Neural progenitor cell (in vitro differentiated cells): ENCODE results near the gene CTXN1. TPM values are rescaled to one million over a fixed set of nuclear protein-coding genes. Genes with fewer than 3 reads are reported as not detected.

ENCODE experiments used
- DNase-seq: peaks from one replicate; pipeline ENCODE4 v3.0.0-alpha.2; 2016; ENCODE audit warnings: low spot score
- H2AFZ ChIP-seq: fragments of 200-600 bp; sonication (generic); replicated peaks from 2 replicates; pipeline ENCODE4 v1.6.1; 2016; ENCODE audit warnings: antibody characterized with exemption
- H3F3A ChIP-seq: fragments of 200-600 bp; sonication (generic); 2 replicates; pipeline ENCODE4 v1.6.1; 2016; ENCODE audit warnings: antibody characterized with exemption, low read depth
- H3K27ac ChIP-seq: fragments of 200-600 bp; sonication (generic); 2 replicates; pipeline ENCODE4 v1.5.1; 2016; ENCODE audit warnings: mild to moderate bottlenecking
- H3K27me3 ChIP-seq: fragments of 200-600 bp; sonication (generic); 2 replicates; pipeline ENCODE4 v1.6.1; 2016; ENCODE audit warnings: mild to moderate bottlenecking, moderate library complexity
- H3K36me3 ChIP-seq: fragments of 200-600 bp; sonication (generic); 2 replicates; pipeline ENCODE4 v1.5.1; 2016
- H3K4me1 ChIP-seq: fragments of 200-600 bp; sonication (generic); 2 replicates; pipeline ENCODE4 v1.6.1; 2016; ENCODE audit warnings: mixed run types
- H3K4me2 ChIP-seq: fragments of 200-600 bp; sonication (generic); 2 replicates; pipeline ENCODE4 v1.6.1; 2016
- H3K4me3 ChIP-seq: fragments of 200-600 bp; sonication (generic); 2 replicates; pipeline ENCODE4 v1.5.1; 2016
- H3K79me2 ChIP-seq: fragments of 200-600 bp; sonication (generic); 2 replicates; pipeline ENCODE4 v1.6.1; 2016; ENCODE audit warnings: low read depth
- H3K9ac ChIP-seq: fragments of 200-600 bp; sonication (generic); 2 replicates; pipeline ENCODE4 v1.6.1; 2016
- H3K9me3 ChIP-seq: fragments of 200-600 bp; sonication (generic); 2 replicates; pipeline ENCODE4 v1.5.1; 2016; ENCODE audit warnings: low read depth
- H4K20me1 ChIP-seq: fragments of 200-600 bp; sonication (generic); 2 replicates; pipeline ENCODE4 v1.6.1; 2016; ENCODE audit warnings: low read depth
- H3K27ac Mint-ChIP-seq: 3 replicates; pipeline ENCODE4 v1.8.0; 2021; ENCODE audit warnings: mixed read lengths
- H3K27me3 Mint-ChIP-seq: 2 replicates; pipeline ENCODE4 v1.8.0; 2022; ENCODE audit warnings: low read depth, mild to moderate bottlenecking, inconsistent platforms, moderate library complexity, mixed read lengths; ENCODE audit not compliant: insufficient read depth
- H3K36me3 Mint-ChIP-seq: 3 replicates; pipeline ENCODE4 v1.8.0; 2021; ENCODE audit warnings: mixed read lengths
- H3K4me1 Mint-ChIP-seq: 3 replicates; pipeline ENCODE4 v1.8.0; 2021; ENCODE audit warnings: mixed read lengths
- H3K4me3 Mint-ChIP-seq: 3 replicates; pipeline ENCODE4 v1.8.0; 2021; ENCODE audit warnings: mild to moderate bottlenecking, moderate library complexity, mixed read lengths
- H3K9me3 Mint-ChIP-seq: 3 replicates; pipeline ENCODE4 v1.8.0; 2020; ENCODE audit warnings: mixed read lengths
- CTCF ChIP-seq: fragments of 200-600 bp; sonication (generic); IDR thresholded peaks from 2 replicates; pipeline ENCODE4 v1.5.1; 2017; ENCODE audit warnings: antibody characterized with exemption, mild to moderate bottlenecking
- EZH2 ChIP-seq: fragments of 200-600 bp; sonication (generic); IDR thresholded peaks from 2 replicates; pipeline ENCODE4 v1.6.1; 2017; ENCODE audit warnings: antibody characterized with exemption, mild to moderate bottlenecking, moderate library complexity
- EZH2phosphoT487 ChIP-seq: fragments of 200-600 bp; sonication (generic); IDR thresholded peaks from 2 replicates; pipeline ENCODE4 v1.6.1; 2017; ENCODE audit warnings: antibody characterized with exemption
- total RNA-seq: library from RNA; depleted of rRNA; stranded (reverse); fragments of >200 nt; gene quantifications from 2 replicates; pipeline ENCODE4 v1.2.3, GENCODE V29; 2015; ENCODE audit warnings: low replicate concordance

CTXN1 gene
- total RNA-seq, 1 donor from 2014 or later, result 3.7 TPM

- Histone ChIP-seq H3K79me2 (peaks cover 11% of the 10 kb centered on the region), H2AFZ (no peak overlapping the region), H3K27ac (no peak overlapping the region), H3F3A (peaks cover 9% of the 10 kb centered on the region), H3K4me1 (peaks cover 7% of the 10 kb centered on the region), H3K9ac (no peak overlapping the region), H4K20me1 (peaks cover 47% of the 10 kb centered on the region), H3K27me3 (peaks cover 32% of the 10 kb centered on the region), H3K36me3 (no peaks in the 10 kb centered on the region), H3K9me3 (no peaks in the 10 kb centered on the region), H3K4me2 (no peak overlapping the region), H3K4me3 (no peak overlapping the region)
- peaks cover 3% of the 10 kb centered on the region for H3K4me1 Mint-ChIP-seq
- peaks cover 12% of the 10 kb centered on the region for H3K36me3 Mint-ChIP-seq
- H3K27ac Mint-ChIP-seq, result no peak overlapping the region
- no peaks in the 10 kb centered on the region for H3K9me3 Mint-ChIP-seq
- TF ChIP-seq EZH2, result no peak
- TF ChIP-seq CTCF, result no peak
- TF ChIP-seq EZH2phosphoT487, result no peak
- H3K27me3 Mint-ChIP-seq, result peaks cover 21% of the 10 kb centered on the region
- DNase-seq, result no peak
- H3K4me3 Mint-ChIP-seq, result no peak overlapping the region
Measured at GRCh38 chr19:7911508-7912143, 14.3 kb downstream of the CTXN1 start.

GRCh38 chr19:7910321-7911161 is 15.4 kb downstream of the CTXN1 start:
- H3K36me3 Mint-ChIP-seq, result peaks cover 13% of the 10 kb centered on the region
- H3K9me3 Mint-ChIP-seq, result no peaks in the 10 kb centered on the region
- Histone ChIP-seq H3K79me2 (peaks cover 22% of the 10 kb centered on the region), H2AFZ (no peak overlapping the region), H3K4me1 (no peaks in the 10 kb centered on the region), H3K9ac (no peak overlapping the region), H3K27me3 (peaks cover 21% of the 10 kb centered on the region), H3K4me2 (no peak overlapping the region), H3K9me3 (no peaks in the 10 kb centered on the region), H3K27ac (no peak overlapping the region), H3K36me3 (no peaks in the 10 kb centered on the region), H4K20me1 (peaks cover 58% of the 10 kb centered on the region), H3F3A (peaks cover 3% of the 10 kb centered on the region), H3K4me3 (no peak overlapping the region)
- no peak for DNase-seq
- no peak for TF ChIP-seq EZH2
- no peak for TF ChIP-seq CTCF
- TF ChIP-seq EZH2phosphoT487, result no peak
- no peak overlapping the region for H3K4me3 Mint-ChIP-seq
- H3K27me3 Mint-ChIP-seq, result peaks cover 16% of the 10 kb centered on the region
- peaks cover 4% of the 10 kb centered on the region for H3K4me1 Mint-ChIP-seq
- H3K27ac Mint-ChIP-seq, result no peak overlapping the region

DNA sequence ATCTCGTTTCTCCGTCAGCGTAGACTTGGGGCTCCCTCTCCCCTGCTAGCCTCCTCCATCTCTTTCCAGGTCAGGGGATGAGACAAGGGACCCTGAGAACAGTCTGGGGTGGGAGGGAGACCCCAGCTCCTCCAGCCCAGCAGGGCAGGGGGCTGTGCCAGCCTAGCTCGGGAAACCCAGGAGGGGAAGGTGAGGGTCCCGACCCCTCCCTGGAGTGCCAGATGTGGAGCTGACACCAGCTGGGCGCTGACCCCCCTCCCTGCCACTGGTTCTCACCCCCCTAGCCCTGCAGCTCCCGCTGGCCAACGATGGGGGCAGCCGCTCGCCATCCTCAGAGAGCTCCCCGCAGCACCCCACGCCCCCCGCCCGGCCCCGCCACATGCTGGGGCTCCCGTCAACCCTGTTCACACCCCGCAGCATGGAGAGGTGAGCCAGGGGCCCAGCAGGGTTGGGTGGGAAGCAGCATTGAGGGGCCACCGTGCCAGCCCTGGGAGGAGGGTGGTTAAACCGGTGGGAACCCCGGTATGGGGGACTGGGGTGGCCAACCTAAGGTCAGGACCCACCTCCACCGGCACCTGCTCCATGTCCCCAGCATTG is 16.4 kb downstream of the CTXN1 start:
- Histone ChIP-seq H3K4me2 (no peak overlapping the region), H3K27ac (no peak overlapping the region), H3K4me1 (peaks cover 4% of the 10 kb centered on the region), H3K79me2 (peaks cover 32% of the 10 kb centered on the region), H2AFZ (no peak overlapping the region), H3K4me3 (no peak overlapping the region), H4K20me1 (peaks cover 66% of the 10 kb centered on the region), H3K9ac (no peak overlapping the region), H3K27me3 (peaks cover 12% of the 10 kb centered on the region), H3F3A (no peaks in the 10 kb centered on the region), H3K36me3 (no peaks in the 10 kb centered on the region), H3K9me3 (no peaks in the 10 kb centered on the region)
- H3K36me3 Mint-ChIP-seq, result peaks cover 14% of the 10 kb centered on the region
- no peak overlapping the region for H3K4me3 Mint-ChIP-seq
- no peaks in the 10 kb centered on the region for H3K9me3 Mint-ChIP-seq
- DNase-seq, result no peak
- H3K27ac Mint-ChIP-seq, result no peak overlapping the region
- TF ChIP-seq CTCF (no peak), EZH2phosphoT487 (no peak), EZH2 (no peak)
- H3K4me1 Mint-ChIP-seq, result peaks cover 10% of the 10 kb centered on the region
- H3K27me3 Mint-ChIP-seq, result peaks cover 6% of the 10 kb centered on the region
